ENCODE results near the gene TLR3. TPM values are rescaled to one million over a fixed set of nuclear protein-coding genes. Genes with fewer than 3 reads are reported as not detected.
"Not testable (repeated sequence)": the region's sequence is repeated elsewhere in the genome, so short reads cannot be mapped to it uniquely, and the experiment has no call there.

TLR3 gene
- total RNA-seq, 4 donors from 2014 or later: 4.3 to 8.4 (median 6.8) TPM

GRCh38 chr4:186039697-186040096 lies 29.3 kb upstream of the TLR3 start:
- Histone ChIP-seq H3K4me3 (peak overlapping the region; percentile 0 to 21), H3K36me3 (no peaks in the 10 kb centered on the region), H3K27ac (peak overlapping the region; percentile 50 to 80 (median 73)), H3K4me1 (peaks cover 2 to 27% (median 4%) of the 10 kb centered on the region in 3 donors), H3K27me3 (no peaks in the 10 kb centered on the region), H3K9me3 (peaks cover 0 to 1% (median 0%) of the 10 kb centered on the region in 3 donors)
- WGBS, 2 donors (ENCODE audit: low coverage in 1 of 2): 22 to 48% methylated on average over 6 to 13 of the region's 16 CpGs
- peak; percentile 37 for ATAC-seq
- no peak for TF ChIP-seq EP300 (IDR thresholded peaks at IDR 0.05)
- TF ChIP-seq POLR2AphosphoS5 (IDR thresholded peaks at IDR 0.05): peak; percentile 47
- TF ChIP-seq POLR2A (IDR thresholded peaks at IDR 0.05): peak in 1 of 2 donors; percentile 17
- TF ChIP-seq CTCF (IDR thresholded peaks at IDR 0.05): no peak

- no peaks in the 10 kb centered on the region for H3K27me3 ChIP-seq
- H3K4me1 ChIP-seq: peaks cover 2 to 27% (median 4%) of the 10 kb centered on the region in 3 donors
- WGBS, 2 donors (ENCODE audit: low coverage in 1 of 2): 68 to 70% methylated on average over 9 to 12 of the region's 12 CpGs
- ATAC-seq: no peak
- H3K9me3 ChIP-seq: no peaks in the 10 kb centered on the region
- H3K36me3 ChIP-seq: no peaks in the 10 kb centered on the region
- TF ChIP-seq POLR2AphosphoS5 (IDR thresholded peaks at IDR 0.05): no peak
- TF ChIP-seq CTCF (IDR thresholded peaks at IDR 0.05): no peak
- TF ChIP-seq EP300 (IDR thresholded peaks at IDR 0.05): no peak
- TF ChIP-seq POLR2A (IDR thresholded peaks at IDR 0.05): no peak
- H3K4me3 ChIP-seq: peak overlapping the region in 1 of 2 donors; percentile 0
- peak overlapping the region; percentile 37 to 80 (median 73) for H3K27ac ChIP-seq
These were observed 28.6 kb upstream of the TLR3 start for GRCh38 chr4:186040316-186040715.

- H3K27me3 ChIP-seq, H3K27ac ChIP-seq, ATAC-seq, H3K9me3 ChIP-seq, H3K4me1 ChIP-seq, H3K36me3 ChIP-seq, H3K4me3 ChIP-seq: not testable (repeated sequence)
- 55% methylated on average over 1 of the region's 5 CpGs; no CpG with 5 or more reads in 1 of the 2 donors for WGBS, 2 donors (ENCODE audit: low coverage in 1 of 2)
These were observed 21.5 kb upstream of the TLR3 start for GRCh38 chr4:186047501-186047900.

- H3K27me3 ChIP-seq, H3K4me1 ChIP-seq, H3K4me3 ChIP-seq, ATAC-seq, H3K9me3 ChIP-seq, H3K36me3 ChIP-seq, H3K27ac ChIP-seq: not testable (repeated sequence)
- 67 to 69% methylated on average over 1 to 2 of the region's 8 CpGs for WGBS, 2 donors (ENCODE audit: low coverage in 1 of 2)
These were observed 18.8 kb upstream of the TLR3 start for GRCh38 chr4:186050135-186050534.

- no peaks in the 10 kb centered on the region for H3K27me3 ChIP-seq
- TF ChIP-seq EP300 (IDR thresholded peaks at IDR 0.05) (no peak), POLR2A (IDR thresholded peaks at IDR 0.05) (no peak), CTCF (IDR thresholded peaks at IDR 0.05) (no peak), POLR2AphosphoS5 (IDR thresholded peaks at IDR 0.05) (no peak)
- H3K4me1 ChIP-seq: no peaks in the 10 kb centered on the region
- no peak for ATAC-seq
- no peaks in the 10 kb centered on the region for H3K9me3 ChIP-seq
- H3K4me3 ChIP-seq: no peak overlapping the region
- no peak overlapping the region for H3K27ac ChIP-seq
- no peaks in the 10 kb centered on the region for H3K36me3 ChIP-seq
- 78 to 80% methylated on average over 4 to 11 of the region's 11 CpGs for WGBS, 2 donors (ENCODE audit: low coverage in 1 of 2)
These were observed 17.9 kb upstream of the TLR3 start for GRCh38 chr4:186051096-186051495.

- H3K36me3 ChIP-seq: no peaks in the 10 kb centered on the region
- no peaks in the 10 kb centered on the region for H3K9me3 ChIP-seq
- H3K4me1 ChIP-seq: no peaks in the 10 kb centered on the region
- no peaks in the 10 kb centered on the region for H3K27me3 ChIP-seq
- no peak overlapping the region for H3K27ac ChIP-seq
- H3K4me3 ChIP-seq: no peak overlapping the region
- WGBS, 2 donors (ENCODE audit: low coverage in 1 of 2): 84 to 89% methylated on average over 3 to 4 of the region's 6 CpGs
- no peak for ATAC-seq
- no peak for TF ChIP-seq CTCF (IDR thresholded peaks at IDR 0.05)
- no peak for TF ChIP-seq POLR2AphosphoS5 (IDR thresholded peaks at IDR 0.05)
- TF ChIP-seq EP300 (IDR thresholded peaks at IDR 0.05): no peak
- TF ChIP-seq POLR2A (IDR thresholded peaks at IDR 0.05): no peak
These were observed 10.5 kb upstream of the TLR3 start for GRCh38 chr4:186058253-186058979.
